ENCODE data around the gene POLD1. TPM values are rescaled to one million over a fixed set of nuclear protein-coding genes. Genes with fewer than 3 reads are reported as not detected.
A peak's percentile ranks its signal among the peaks of the same experiment; 100 is the strongest.

The POLD1 gene
- polyA plus RNA-seq, 1 experiment = 5.1 TPM

- DNase-seq (ENCODE audit: low read depth, low spot score) = no peak
- POLR2A ChIA-PET = no interaction called here
- Histone ChIP-seq H3K9me3 (ENCODE audit: control insufficient read depth, insufficient read depth, low read length) (no peaks in the 10 kb centered on the region; the same call in 1 of the 2 replicates), H3K27ac (ENCODE audit: low read depth, low read length) (no peak overlapping the region), H3K27me3 (ENCODE audit: control insufficient read depth, insufficient read depth, low read length) (peaks cover 5% of the 10 kb centered on the region), H3K4me3 (ENCODE audit: low read depth, low read length) (no peak overlapping the region)
- CTCF ChIA-PET = interaction anchor here (1.7 kb wide), 1 partner anchor 11 kb away, joined by 6 read pairs; no protein-coding TSS in a partner anchor
- TF ChIP-seq, protein P1, sequence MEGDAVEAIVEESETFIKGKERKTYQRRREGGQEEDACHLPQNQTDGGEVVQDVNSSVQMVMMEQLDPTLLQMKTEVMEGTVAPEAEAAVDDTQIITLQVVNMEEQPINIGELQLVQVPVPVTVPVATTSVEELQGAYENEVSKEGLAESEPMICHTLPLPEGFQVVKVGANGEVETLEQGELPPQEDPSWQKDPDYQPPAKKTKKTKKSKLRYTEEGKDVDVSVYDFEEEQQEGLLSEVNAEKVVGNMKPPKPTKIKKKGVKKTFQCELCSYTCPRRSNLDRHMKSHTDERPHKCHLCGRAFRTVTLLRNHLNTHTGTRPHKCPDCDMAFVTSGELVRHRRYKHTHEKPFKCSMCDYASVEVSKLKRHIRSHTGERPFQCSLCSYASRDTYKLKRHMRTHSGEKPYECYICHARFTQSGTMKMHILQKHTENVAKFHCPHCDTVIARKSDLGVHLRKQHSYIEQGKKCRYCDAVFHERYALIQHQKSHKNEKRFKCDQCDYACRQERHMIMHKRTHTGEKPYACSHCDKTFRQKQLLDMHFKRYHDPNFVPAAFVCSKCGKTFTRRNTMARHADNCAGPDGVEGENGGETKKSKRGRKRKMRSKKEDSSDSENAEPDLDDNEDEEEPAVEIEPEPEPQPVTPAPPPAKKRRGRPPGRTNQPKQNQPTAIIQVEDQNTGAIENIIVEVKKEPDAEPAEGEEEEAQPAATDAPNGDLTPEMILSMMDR (IDR thresholded peaks at IDR 0.05; ENCODE audit: low read depth, low read length) = no peak
These were observed 67.0 kb downstream of the POLD1 start for GRCh38 chr19:50451223-50451534.

DNA sequence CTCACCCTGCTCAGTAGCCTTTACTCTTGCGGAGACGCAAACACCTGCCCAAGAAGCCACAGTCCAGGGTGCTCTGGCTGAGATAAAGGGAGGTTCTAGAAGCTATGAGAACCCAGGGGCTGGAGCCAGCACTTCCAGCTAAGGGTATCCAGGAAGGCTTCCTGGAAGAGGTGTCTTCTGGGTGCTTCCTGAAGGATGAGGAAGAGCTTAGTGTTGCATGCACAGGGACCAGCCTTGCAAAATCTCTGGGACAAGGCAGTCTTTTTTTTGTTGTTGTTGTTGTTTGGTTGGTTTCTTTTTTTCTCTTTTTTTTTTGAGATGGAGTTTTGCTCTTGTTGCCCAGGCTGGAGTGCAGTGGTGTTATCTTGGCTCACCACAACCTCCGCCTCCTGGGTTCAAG is 69.1 kb downstream of the POLD1 start:
- Histone ChIP-seq H3K4me3 (ENCODE audit: low read depth, low read length) (no peak overlapping the region), H3K9me3 (ENCODE audit: control insufficient read depth, insufficient read depth, low read length) (no peaks in the 10 kb centered on the region; the same call in 1 of the 2 replicates), H3K27me3 (ENCODE audit: control insufficient read depth, insufficient read depth, low read length) (peaks cover 7% of the 10 kb centered on the region), H3K27ac (ENCODE audit: low read depth, low read length) (no peak overlapping the region)
- DNase-seq (ENCODE audit: low read depth, low spot score) = no peak
- TF ChIP-seq, protein P1 (IDR thresholded peaks at IDR 0.05; ENCODE audit: low read depth, low read length) = no peak
- CTCF ChIA-PET = interaction anchor here (1.8 kb wide), 1 partner anchor 9 kb away, joined by 4 read pairs; no protein-coding TSS in a partner anchor
- POLR2A ChIA-PET = no interaction called here

DNA sequence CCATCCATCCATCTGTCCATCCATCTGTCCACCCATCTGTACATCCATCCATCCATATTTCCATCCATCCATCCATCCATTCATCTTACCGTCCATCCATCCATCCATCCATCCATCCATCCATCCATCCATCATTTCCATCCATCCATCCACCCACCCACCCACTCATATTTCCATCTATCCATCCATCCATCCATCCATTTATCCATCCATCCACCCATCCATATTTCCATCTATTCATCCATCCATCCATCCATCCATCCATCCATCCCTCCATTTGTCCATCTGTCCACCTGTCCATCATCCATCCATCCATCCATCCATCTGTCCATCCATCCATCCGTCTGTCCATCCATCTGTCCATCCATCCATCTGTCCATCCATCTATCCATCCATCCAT is 71.8 kb downstream of the POLD1 start:
- no peak for DNase-seq (ENCODE audit: low read depth, low spot score)
- Histone ChIP-seq H3K27ac (ENCODE audit: low read depth, low read length) (no peak overlapping the region), H3K9me3 (ENCODE audit: control insufficient read depth, insufficient read depth, low read length) (no peaks in the 10 kb centered on the region; the same call in 1 of the 2 replicates), H3K27me3 (ENCODE audit: control insufficient read depth, insufficient read depth, low read length) (peaks cover 11% of the 10 kb centered on the region), H3K4me3 (ENCODE audit: low read depth, low read length) (no peak overlapping the region)
- POLR2A ChIA-PET = no interaction called here
- TF ChIP-seq, protein P1 (IDR thresholded peaks at IDR 0.05; ENCODE audit: low read depth, low read length) = no peak
- CTCF ChIA-PET = interaction anchor here (0.7 kb wide), 1 partner anchor 23 kb away, joined by 5 read pairs; no protein-coding TSS in a partner anchor

DNA sequence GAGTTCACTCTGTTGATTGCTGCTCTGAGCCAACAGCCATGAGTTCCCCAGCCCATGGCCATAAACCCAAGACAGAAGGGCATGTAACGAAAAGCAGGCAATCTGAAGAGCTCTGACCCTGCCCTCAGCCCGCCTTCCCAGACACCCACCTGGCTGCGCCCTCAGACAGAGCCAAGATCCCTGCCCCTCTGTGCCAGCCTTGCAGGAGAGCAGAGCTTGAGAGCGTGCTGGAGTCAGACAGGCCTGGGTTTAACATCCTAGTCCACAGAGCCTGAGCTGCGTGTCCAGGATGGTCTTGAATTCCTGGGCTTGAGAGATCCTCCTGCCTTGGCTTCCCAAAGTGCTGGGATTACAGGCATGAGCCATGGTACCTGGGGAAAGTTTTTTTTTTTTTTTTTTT is 73.2 kb downstream of the POLD1 start:
- H3K9me3 ChIP-seq (ENCODE audit: control insufficient read depth, insufficient read depth, low read length) = no peaks in the 10 kb centered on the region; the same call in 1 of the 2 replicates
- peaks cover 11% of the 10 kb centered on the region for H3K27me3 ChIP-seq (ENCODE audit: control insufficient read depth, insufficient read depth, low read length)
- H3K4me3 ChIP-seq (ENCODE audit: low read depth, low read length) = no peak overlapping the region
- ChIA-PET POLR2A (no interaction called here), CTCF (interaction anchor here (0.7 kb wide), 1 partner anchor 48 kb away, joined by 3 read pairs; no protein-coding TSS in a partner anchor)
- TF ChIP-seq, protein P1 (IDR thresholded peaks at IDR 0.05; ENCODE audit: low read depth, low read length) = no peak
- no peak for DNase-seq (ENCODE audit: low read depth, low spot score)
- no peak overlapping the region for H3K27ac ChIP-seq (ENCODE audit: low read depth, low read length)

GRCh38 chr19:50458396-50459066 is 74.4 kb downstream of the POLD1 start:
- TF ChIP-seq, protein P1 (IDR thresholded peaks at IDR 0.05; ENCODE audit: low read depth, low read length) = no peak
- Histone ChIP-seq H3K4me3 (ENCODE audit: low read depth, low read length) (peak overlapping the region; percentile 20; the same call in 1 of the 2 replicates), H3K27me3 (ENCODE audit: control insufficient read depth, insufficient read depth, low read length) (peaks cover 11% of the 10 kb centered on the region), H3K9me3 (ENCODE audit: control insufficient read depth, insufficient read depth, low read length) (no peaks in the 10 kb centered on the region; the same call in 1 of the 2 replicates), H3K27ac (ENCODE audit: low read depth, low read length) (no peak overlapping the region)
- ChIA-PET CTCF (interaction anchor here (0.5 kb wide), 1 partner anchor 101 kb away, joined by 3 read pairs; no protein-coding TSS in a partner anchor), POLR2A (no interaction called here)
- DNase-seq (ENCODE audit: low read depth, low spot score) = no peak

Measured in AG04450 (cell line).